ENCODE data around the gene GATD1.

GRCh38 chr11:792873-793272 is 15.6 kb upstream of the GATD1 start:
- TF ChIP-seq EZH2 (IDR thresholded peaks at IDR 0.05) (no peak), POLR2AphosphoS5 (IDR thresholded peaks at IDR 0.05; ENCODE audit: borderline replicate concordance, low read depth, low read length) (no peak), FOXP2 (optimal IDR thresholded peaks at IDR 0.05; ENCODE audit: control extremely low read depth, extremely low read length, insufficient read depth) (no peak)
